HG02884 (cell line): ENCODE results near the gene PPARG.

Experiments
- ATAC-seq: cut with Tn5 transposase; IDR thresholded peaks from one replicate; pipeline ENCODE4 v1.9.1; 2021; ENCODE audit warnings: mild to moderate bottlenecking, moderate library complexity; ENCODE audit not compliant: unreplicated experiment

Gene PPARG

DNA sequence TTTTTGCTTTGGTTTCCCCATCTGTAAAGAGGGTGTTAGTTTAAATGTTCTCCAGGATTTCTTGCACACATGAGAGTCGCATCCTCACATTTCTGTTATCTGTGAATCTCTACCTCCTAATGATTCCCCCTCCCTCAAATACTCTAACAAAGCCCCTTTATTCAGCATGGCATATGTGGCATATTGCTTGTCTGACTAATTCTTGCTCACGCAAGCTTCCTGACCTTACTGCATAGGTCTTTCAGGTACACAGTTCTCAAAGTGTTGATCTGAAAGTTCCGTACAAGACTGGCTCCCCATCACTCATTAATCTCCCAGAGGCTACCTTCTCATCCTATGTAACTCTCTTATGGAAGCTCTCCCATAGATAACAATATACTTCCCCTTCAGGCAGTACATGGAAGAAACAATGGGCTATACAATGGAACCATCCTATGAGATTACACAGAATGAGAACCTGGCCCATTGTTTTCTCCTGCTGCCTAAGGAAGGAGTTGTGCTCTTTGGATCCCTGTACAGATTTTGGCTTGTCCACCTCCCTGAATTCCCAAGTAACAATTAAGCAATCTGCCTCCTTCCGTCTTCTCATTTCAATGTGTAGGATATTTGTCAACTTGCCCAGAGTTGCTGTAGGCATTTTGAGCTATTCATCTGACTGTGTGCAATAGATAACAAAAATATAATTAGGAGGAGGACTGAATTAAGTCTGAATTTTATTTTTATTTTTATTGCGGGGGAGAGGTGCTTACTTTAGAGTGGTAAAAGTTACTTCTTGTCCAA lies 51.0 kb downstream of the PPARG start:
- no peak for ATAC-seq

DNA sequence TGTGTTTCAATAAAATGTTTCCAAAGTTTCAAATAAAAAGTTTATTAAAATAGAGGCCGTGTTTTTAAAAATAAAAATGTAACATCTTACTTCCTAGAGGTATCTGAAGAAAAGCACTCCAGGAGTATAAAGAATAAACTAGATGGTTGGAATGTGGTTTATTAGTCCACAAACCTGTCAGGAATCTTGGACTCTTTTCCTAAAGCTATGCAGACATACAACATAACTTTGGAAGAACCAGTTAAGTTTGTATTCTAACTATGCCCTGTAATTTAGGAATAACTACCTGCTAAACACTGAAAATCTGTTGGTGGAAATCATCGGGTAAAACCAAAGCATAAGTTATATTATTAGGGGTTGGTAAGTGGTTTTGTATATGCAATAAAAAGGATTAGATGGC lies 51.6 kb downstream of the PPARG start:
- no peak for ATAC-seq

DNA sequence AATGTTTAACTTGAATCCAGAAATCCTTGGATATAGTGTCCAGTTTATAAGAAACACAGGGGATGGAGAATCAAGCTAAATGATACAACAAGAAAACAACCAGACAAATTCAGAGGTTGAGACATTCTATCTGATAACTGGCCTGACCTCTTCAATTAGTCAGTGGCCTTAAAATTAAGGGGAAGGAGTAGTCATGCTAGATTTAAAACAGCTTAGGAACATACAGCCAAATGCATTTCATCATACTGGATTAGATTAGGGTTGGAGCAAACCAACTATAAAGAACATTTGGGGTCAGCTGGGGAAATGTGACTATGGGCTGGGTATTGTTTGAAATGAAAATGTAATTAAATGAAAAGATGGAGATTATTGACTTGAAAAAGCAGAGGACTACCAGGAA lies 53.3 kb downstream of the PPARG start:
- ATAC-seq: no peak

DNA sequence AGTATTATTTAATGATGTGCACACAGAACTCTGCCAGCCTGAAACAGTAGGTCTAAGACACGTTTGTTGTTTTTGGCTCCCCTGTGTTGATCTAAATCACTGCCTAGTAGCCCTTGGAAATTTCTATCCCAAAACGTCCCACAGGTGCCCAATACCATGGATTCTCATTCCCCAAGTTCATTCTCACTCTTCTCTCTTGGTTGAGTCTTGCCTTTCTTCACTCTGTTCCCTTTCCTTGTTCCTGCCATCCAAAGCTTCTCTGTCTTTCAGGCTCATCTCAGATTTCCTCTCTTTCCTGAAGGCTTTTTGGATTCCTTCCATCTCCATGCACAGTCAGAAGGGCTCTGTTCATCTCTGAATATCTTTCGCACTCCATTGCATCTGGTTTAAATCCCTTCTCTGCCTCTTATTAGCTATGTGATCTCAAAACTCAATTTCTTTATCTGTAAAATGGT lies 54.2 kb downstream of the PPARG start:
- no peak for ATAC-seq

DNA sequence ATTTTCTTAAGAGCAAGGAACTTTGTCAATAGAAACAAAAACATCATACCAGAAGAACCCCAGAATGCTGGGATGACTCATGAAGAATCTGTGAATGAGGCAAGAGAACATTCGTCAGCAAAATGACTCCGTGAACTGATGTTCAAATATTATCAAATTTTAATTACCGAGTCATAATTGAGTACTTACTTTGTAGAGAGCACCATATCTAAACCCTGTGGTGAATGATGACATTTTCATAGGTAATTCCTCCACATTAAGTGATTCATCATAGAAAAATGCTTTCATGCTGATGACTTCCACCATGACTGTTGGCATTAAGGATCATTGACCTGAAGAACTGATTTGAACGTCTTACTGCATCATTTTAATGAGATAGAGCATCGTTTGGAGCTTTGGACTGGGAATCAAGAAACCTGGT lies 56.3 kb downstream of the PPARG start:
- ATAC-seq: no peak

DNA sequence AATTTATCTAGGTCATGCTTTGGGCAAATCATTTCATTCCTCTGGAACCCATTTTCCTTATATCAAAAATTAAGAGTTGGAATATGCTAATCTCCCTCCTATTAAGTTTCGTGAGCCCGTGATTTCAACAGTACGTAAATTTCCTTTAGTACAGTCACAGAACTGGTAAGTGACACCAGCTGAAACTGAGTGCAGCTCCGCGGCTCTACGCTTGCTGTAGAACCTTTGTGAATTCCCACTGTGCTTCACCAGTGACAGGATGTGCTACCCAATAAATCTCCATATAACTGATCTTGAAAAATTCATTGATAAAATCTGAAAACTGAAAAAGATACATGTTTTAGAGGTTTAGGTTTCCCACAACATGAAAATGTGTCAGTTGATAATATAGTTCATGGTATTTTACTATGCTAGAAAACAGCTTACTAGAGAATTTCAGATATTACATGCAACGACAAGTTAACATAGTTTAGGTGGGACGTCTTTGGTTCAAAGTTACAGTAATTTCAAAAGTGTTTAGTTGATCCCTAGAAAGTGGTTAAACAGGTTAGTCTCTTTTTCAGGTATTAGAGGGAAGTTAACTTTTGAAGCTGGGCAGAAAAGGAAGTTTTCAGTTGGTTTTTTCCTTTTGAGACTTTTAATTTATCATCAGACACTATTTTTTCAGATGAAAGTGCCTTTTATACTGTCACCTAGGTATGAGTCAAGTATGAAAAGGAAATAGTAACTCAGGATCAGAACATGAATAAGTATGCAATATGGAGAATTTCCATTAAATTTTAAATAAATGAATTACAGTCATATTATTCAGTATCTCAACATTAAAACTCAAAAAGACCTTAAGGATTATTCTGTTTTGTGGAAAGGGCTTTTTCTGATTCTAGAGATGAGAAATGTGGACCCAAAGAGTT lies 57.0 kb downstream of the PPARG start:
- no peak for ATAC-seq

DNA sequence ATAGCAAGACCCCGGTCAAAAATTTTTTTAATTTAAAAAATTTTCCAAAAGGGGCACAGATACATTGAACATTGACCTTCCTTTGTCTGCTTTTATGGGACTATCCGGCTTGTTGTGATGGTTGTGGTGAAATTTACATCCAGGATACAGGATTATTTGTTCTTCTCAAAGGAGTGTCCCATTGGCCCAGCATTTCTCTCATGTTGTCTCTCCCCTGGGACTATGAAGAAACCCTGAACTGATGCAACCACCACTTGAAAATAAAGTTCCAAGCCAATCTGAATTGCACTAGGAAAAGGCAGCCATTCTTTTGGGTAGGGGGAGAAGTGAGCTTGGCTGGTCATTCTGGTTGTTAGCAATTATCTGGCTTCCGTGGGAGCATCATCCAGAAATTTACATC lies 58.4 kb downstream of the PPARG start:
- no peak for ATAC-seq

DNA sequence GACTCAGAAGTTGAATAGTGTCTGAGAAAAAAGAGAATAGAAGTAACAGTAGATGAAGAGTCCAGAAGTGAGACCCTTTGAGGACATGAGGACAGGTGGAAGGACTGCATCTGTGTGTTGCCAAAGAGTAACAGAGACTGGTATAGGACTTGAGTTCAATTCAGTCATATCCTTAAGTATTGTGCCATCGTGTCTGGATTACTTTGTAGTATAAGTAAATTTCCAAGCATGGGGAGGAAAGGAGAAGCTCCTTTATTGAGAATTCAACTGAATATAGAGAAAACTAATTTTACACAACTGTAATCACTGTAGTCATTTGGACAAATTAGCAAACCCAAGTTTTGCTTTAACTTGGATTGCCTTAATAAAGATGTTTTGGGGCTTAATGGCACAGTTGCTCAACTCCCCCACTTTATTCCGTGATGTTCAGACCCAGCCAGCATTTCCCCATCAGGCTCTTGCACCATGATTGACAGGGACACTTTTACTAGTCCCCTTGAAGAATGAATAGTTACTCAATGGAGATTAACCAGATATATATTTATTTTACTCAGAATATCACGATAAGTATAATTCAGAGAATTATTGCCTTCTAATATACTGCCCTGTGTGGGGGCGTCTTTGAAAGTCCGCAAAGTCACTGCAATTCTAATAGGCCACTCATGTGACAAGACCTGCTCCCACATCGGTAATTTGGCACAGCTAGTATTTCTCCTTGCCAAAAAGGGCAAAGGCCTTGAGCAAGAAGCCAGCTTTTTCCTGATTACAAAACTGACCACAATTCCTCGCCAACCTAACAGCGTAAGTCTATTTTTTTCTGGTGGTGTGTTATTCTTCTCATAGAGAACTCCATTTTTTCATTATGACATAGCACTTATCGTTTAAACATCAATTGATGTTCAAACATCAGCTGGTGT lies 61.3 kb downstream of the PPARG start:
- ATAC-seq: no peak

DNA sequence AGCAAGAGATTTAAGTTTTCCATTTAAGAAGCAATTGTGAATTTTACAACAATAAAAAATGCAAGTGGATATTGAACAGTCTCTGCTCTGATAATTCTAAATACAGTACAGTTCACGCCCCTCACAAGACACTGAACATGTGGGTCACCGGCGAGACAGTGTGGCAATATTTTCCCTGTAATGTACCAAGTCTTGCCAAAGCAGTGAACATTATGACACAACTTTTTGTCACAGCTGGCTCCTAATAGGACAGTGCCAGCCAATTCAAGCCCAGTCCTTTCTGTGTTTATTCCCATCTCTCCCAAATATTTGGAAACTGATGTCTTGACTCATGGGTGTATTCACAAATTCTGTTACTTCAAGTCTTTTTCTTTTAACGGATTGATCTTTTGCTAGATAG lies 62.3 kb downstream of the PPARG start:
- ATAC-seq: no peak

DNA sequence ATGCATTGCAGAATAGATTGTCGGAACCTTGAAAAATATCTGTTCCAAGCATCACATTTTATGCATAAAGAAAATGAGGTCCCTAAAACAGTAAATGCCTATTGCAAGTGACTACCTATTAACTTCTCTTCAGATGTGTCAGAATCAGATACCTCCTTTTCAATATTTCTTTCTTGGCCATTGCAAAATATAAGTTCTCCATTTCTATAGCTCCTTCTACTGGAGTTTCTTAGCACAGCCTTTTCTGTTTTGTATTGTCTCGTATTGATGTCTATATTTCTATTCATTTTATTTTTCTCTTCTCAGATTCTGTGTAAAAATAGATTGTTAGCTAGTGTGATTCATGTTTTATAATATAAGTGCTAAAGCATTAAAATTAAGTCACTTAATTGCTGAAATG lies 63.4 kb downstream of the PPARG start:
- ATAC-seq: no peak

DNA sequence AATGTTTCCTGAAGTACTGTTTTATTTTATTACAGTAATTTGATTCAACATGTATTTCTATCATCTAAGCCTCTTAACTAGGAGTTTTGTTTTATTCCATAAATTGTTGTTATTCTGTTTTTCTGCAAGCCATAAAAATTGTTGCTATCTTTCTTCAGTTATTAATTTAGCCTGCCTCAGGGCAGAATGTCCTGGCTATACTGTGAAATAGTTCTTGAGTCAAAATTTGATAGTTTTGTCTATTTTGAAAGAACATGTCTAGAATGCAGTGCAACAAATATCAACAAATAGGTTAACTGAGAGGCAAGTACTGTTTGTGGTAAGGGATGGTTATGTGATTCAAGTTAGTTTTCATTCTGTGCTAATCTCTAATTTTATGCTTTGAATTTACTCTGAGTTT lies 63.9 kb downstream of the PPARG start:
- ATAC-seq: no peak

DNA sequence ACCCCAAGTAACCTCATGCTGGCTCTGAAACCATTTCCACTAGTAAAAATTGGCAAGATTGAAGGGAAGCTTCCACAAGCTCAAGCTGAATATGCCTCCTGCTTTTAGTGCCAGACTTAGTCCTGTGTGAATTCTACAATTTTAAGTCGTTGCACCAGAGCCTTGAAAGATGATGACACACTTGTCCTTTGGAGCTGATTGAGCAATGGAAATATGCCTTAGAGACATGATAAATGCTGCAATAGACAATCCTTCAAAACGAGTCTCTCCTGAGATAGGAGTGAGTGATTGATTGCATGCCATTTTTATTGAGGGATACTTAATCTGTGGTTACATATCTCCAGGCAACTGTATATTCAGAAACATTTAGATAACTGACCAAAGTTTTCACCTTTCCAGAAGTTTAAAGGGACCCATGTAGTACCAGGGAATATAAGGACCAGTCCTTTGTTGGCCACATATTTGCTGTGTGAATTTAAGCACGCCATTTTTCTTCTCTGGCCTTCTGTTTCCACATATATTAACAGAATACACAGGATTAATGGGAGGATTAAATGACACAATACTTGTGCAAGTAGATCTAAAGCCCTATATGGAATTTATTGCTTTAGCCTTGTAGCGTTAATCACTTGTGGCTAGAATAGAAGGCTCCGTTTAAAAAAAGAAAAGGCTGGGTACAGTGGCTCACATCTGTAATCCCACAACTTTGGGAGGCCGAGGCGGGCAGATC lies 65.1 kb downstream of the PPARG start:
- no peak for ATAC-seq

DNA sequence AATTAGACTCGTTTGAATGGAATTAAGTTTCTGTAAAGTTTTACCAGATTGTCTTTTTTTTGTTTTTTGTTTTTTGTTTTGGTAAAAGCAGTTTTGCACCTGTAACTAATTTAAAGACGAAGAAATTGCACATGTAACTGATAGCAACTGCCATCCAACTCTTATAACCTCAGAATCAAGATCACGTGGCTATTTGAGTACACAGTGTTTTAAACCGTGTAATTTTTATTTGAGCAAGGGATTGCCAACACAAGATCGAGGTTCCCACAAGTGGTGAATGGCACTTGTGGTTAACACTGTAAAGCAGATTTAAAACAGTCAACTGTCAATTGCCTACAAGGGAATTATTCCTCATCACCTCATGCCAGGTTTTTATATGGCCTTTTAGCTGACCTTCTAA lies 67.3 kb downstream of the PPARG start:
- no peak for ATAC-seq

DNA sequence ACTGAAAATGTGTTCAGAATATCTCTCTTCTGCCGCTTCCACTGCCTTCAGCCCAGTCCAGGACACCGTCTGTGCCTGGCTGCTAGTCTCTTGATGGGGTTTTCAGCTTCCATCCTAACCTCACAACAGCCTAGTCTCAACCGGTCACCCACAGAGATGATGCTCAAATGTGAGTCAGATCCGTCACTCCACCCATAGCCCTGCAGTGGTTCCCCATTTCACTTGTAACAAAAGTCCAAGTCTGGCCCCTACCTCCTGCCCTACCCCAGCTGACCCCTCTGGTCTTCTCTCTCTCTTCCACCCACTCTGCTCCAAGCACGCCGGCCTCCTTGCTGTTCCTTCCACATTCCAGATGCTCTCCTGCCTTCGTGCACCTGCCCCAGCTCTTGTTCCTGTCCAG lies 68.1 kb downstream of the PPARG start:
- ATAC-seq: no peak

DNA sequence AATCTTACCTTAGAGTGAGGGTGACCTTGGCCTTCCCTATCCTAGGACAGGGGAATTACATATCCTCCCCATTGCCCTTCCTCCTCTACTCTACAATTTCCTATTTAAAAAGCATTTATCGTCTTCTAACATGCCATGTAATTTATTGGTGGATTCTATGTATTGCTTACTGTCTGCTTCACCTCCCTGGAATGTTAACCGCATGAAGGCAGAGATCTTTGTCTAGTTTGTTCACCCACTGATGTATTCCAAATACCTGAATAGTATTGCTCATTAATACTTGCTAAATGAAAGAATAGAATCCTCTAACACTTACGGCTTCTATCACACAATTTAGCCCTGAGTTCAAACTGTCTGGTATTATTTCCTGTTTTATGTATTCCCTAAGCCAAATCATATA lies 68.6 kb downstream of the PPARG start:
- ATAC-seq: no peak

DNA sequence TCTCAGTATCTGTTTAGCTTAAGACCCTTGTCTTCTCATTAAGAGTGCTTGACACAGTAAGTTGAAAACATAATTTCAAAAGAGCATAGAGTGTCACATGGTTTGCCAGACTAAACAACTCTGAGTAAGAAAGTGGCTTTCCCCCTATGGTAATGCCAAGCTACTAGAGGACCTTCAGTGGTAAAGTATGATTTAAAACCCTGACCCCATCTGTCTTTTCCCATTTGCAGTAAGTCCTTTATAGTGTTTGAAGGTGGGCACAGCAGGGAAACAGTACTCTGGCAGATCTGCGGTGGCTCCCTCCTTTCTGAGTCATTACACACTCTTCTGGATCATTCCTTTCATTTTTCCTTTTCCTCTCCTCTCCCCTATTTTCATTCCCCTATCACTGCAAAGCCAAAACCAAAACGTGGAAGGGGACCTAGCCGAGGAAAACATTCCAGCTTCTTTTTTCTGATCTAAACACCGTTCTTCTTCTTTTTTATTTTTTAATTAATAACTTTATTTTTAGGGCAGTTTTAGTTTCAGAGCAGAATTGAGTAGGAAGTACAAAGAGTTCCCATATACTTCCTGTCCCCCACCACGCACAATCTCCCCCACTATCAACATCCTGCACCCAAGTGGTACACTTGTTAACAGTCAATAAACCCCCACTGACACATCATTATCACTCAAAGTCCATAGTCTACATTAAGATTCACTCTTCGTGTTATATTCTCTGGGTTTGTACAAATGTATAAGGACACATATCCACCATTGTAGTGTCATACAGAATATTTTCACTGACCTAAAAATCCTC lies 74.7 kb downstream of the PPARG start:
- ATAC-seq: no peak

DNA sequence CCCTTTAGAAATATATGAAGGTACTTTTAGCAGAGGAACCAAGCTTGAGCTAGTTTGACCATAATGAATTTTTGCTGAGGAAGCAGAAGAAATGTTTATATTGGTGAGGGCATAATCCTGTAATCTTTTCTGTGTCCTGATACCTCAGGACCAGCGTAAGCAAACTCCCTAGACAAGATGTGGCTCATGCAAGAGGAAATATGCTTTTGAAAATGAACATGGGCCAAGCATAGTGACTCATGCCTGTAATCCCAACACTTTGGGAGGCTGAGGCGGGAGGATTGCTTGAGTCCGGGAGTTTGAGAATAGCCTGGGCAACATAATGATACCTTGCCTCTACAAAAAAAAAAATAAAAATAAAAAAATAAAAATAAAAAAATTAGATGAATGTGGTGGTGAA lies 78.5 kb downstream of the PPARG start:
- ATAC-seq: no peak

DNA sequence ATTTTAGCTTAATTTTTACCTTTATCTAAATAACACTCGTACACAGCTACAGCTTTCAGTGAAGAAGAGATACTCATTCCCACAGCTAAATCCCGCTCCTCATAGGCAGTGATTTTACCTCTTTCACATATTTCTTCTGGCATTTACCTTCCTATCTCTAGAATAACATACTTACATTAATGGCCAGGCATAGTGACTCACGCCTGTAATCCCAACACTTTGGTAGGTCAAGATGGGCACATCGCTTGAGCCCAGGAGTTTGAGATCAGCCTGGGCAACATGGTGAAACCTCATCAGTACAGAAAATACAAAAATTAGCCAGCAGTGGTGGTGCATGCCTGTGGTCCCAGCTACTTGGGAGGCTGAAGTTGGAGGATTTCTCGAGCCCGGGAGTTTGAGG lies 80.2 kb downstream of the PPARG start:
- no peak for ATAC-seq

DNA sequence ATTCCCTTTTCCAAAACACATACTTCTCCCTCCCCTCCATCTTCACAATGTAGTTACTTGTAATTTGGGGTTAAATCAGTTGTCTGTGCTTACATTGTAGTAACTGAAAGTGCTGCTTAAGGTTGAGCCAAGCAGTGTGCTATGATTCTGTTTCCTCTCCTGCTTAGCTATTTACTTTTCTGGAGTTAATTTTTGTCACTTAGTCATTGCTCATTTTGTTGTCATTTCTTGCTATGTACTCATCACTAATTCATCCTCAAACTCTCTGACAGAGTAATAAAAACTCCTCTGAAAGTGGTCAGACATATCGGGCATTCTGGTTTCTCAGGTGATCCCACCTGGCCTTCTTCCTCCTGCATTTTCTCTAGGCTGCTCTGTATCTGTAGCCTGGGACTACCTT lies 80.7 kb downstream of the PPARG start:
- no peak for ATAC-seq

DNA sequence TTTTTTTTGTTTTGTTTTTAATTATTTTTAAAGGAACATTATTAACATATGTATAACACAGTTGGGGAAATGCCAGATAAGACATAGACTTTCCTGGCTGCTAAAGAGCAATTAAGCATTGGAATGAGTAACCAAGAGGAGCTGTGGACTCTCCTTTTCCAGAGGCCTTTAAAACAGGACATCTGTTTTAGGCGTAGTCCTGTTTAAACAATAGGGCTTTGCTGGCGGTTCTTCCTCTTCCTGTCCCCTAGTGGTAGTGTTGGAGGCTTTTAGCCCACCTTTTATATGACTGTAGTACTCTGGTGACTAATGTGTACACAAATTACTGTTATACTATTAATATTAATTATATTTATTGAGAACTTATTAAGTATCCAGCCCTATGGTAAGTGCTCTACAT lies 81.9 kb downstream of the PPARG start:
- no peak for ATAC-seq
